Stimulated activated CD4-positive, alpha-beta T cell treated with anti-CD3 and anti-CD28 coated beads, Interleukin-2, amount 100 ng/mL, for 24 hours (primary cell): Measurements from ENCODE around the gene NKAIN2.
"Not testable (repeated sequence)": the region's sequence is repeated elsewhere in the genome, so short reads cannot be mapped to it uniquely, and the experiment has no call there.

Experiments
- DNase-seq, 2 donors: peaks; one replicate each; pipeline ENCODE4 v3.0.0-alpha.2; 2020

NKAIN2 gene

GRCh38 chr6:124462750-124463149 is 659.1 kb downstream of the NKAIN2 start:
- no peak for DNase-seq

- no peak for DNase-seq
Measured at GRCh38 chr6:124463271-124463670, 659.6 kb downstream of the NKAIN2 start.

DNA sequence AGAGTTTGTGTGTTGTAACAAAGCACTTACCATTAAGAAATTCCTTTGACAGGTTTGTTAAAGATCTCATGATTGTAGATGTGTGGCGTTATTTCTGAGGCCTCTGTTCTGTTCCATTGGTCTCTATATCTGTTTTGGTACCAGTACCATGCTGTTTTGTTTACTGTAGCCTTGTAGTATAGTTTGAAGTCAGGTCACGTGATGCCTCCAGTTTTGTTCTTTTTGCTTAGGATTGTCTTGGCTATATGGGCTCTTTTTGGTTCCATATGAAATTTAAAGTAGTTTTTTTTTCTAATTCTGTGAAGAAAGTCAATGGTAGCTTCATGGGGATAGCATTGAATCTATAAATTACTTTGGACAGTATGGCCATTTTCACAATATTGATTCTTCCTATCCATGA is 660.9 kb downstream of the NKAIN2 start:
- DNase-seq: not testable (repeated sequence)

GRCh38 chr6:124466949-124467348 is 663.3 kb downstream of the NKAIN2 start:
- DNase-seq: no peak

DNA sequence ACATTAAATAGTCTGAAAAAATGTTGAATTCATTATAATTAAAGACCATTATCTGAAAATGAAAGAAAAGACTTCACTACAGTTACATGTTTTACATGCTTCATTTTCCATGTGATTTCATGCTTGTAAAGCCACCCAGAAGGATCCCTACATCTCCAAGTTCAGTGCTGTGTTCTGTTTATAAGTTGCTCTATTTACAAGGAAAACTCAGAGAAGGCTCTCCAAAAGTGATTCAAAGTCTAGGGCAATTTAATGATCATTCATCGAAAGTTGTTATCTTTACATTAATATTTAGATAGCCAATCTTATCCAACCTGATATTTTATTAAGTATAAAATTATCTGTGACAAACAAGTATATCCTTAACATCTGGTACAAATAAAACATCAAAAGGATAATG is 663.7 kb downstream of the NKAIN2 start:
- no peak for DNase-seq

- DNase-seq: no peak
Measured at GRCh38 chr6:124470803-124471202, 667.1 kb downstream of the NKAIN2 start.

DNA sequence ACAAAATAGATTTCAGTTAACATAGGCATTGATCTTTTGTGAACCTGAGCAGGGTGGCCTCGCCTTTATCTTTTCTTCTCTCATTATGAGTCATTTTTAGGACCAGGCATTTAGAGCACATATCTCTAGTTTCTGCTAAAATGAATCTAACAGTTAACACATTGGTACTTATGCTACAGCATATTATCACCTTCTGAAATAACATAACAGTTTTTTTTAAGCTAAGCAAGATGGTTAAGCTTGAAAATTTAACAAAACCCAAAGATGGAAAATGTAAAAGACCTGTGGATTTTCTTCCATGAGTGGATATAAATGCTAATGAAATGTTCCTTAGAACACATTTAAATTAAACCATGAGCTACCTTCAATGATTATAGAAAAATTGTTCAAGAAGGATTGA is 671.5 kb downstream of the NKAIN2 start:
- DNase-seq: no peak

GRCh38 chr6:124478906-124479305 is 675.2 kb downstream of the NKAIN2 start:
- DNase-seq: no peak

- no peak for DNase-seq
Measured at GRCh38 chr6:124479991-124480430, 676.3 kb downstream of the NKAIN2 start.

GRCh38 chr6:124482071-124482491 is 678.4 kb downstream of the NKAIN2 start:
- DNase-seq: no peak

DNA sequence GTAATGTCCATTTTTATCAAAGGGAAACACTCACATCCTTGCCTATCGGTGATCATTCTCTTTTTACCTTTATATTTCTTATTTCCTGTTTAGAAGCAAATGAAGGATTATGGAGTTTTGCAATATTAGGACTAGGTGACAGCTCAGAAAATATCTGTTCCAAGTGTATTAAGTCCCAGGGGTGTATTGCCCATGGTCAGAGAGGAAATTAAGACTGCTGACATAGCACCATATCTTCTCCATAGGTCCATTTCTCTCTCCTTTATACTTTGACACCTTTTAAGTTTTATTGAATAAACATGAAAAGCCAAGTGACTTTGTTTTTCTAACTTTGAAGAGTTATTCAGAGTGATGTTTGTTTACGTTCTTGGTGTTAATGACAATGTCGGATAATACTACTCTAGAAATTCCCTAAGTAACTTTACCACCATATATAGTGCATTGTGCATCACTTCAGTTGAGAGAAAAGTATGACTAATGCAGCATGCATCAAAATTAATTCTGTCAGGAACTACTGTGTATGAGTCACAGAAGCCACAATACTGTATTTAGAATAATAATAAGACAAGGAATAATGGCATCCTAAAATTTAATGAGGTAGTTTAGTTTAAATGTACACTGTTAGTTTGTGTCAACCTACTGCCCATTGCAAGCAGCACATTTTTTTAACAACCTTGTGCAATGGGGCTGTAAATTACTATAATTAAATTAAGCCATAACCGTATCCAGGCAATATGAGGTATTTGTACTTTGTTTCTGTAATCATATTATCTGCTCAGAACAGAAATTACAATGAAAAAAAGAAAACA is 684.2 kb downstream of the NKAIN2 start:
- DNase-seq: no peak

- DNase-seq: no peak
Measured at GRCh38 chr6:124490122-124490521, 686.5 kb downstream of the NKAIN2 start.

GRCh38 chr6:124493259-124493658 is 689.6 kb downstream of the NKAIN2 start:
- no peak for DNase-seq

DNA sequence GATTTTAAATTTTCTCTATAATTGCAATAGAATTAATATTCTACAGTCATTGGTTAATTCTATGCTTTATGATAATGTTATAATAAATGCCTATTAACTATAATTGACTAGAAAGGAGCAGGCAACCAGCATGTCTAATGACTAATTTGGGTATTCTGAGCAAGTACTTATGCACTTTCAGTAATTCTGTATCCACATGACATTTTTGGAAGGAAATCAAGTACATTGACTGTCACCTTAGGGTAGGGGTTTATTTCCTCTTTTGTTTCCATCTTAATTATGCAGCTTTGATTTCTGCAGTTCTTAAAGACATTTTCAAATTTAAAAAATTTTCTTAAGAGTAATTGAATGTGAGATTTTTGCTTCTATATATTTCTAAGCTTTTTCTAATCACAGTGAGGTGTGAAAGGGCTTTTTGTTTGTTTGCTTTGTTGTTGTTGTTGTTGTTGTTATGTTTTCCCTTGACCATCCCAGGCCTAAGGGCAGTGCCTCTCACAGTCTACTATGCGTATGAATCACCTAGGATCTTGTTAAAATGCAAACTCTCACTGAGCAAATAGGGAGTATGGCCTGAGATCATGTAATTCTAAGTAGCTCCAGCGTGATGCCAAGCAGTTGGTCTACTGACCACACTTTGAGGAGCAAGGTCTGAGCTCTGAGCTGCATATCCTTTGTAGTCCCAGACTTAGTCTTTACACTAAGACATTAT is 691.4 kb downstream of the NKAIN2 start:
- no peak for DNase-seq

GRCh38 chr6:124495665-124496190 is 692.1 kb downstream of the NKAIN2 start:
- no peak for DNase-seq

DNA sequence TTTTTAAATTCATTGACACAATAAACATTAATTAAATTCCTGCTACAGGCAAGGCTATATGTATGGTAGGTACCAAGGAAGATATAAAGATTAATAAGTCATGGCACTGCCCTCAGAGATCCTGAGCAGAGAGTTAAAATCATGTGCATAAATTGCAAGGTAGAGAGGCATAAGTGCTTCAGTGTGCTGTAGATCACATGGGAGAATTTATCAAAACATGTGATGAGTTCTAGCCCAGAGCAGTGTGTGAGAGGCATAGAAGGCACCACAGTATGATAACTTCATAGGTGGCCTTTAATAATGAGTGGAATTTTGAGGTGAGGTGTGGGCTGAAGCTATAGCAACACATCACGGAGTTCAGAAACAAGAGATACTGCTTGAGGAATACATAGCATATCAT is 692.7 kb downstream of the NKAIN2 start:
- no peak for DNase-seq

- no peak for DNase-seq
Measured at GRCh38 chr6:124512431-124512830, 708.8 kb downstream of the NKAIN2 start.

DNA sequence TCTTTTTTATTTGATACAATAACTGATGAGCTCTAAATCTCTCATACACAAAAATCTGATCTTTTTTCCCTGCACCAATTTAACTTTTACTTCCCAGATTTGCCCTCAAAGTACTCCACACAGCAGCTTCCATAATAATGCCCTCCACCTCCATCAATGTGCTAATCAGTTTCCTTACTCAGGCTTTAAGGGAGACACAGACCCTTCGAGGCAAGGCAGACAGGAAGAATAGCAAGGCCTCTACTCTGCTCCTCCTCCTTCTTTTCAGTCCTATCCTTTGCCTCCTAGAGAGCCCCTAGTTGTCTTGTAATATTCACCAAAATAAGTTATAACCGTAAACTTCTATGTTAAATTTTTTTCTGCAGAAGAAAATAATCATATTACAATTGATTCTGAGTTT is 713.7 kb downstream of the NKAIN2 start:
- DNase-seq: no peak

GRCh38 chr6:124520514-124520913 is 716.8 kb downstream of the NKAIN2 start:
- DNase-seq: no peak

DNA sequence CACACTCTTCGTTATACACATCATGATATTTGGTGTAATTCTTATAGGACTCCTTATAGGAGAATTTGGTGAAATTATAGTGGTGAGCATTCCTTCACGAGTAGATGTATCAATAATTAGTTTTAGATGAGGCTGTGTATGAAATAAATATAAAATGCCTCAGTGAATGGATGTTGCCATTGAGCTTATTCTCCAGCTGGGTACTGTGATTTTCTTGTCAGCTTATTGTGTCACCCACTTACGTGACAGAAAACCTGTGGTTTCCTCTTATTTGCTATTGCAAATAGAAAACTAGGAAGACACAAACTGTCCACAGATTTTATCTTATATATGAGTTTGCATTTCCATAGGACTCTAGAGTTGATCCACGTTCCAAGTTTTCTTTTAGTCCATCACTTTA is 718.7 kb downstream of the NKAIN2 start:
- DNase-seq: no peak

GRCh38 chr6:124524491-124525200 is 721.0 kb downstream of the NKAIN2 start:
- DNase-seq: no peak

DNA sequence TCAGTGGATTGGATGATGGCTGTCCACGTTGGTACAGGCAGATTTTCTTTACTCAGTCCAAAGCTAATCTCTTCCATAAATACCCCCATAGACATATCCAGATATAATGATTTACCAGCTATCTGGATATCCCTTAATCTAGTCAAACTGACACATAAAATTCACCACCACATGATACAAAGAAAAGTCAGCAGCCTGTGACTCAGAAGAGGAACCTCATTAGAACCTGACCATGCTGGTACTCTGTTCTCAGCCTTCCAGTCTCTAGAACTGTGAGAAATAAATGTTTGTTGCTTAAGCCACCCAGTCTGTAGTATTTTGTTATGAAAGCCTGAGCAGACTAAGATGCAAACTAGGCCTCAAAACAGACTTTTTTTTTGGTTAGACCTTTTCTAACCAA is 727.3 kb downstream of the NKAIN2 start:
- DNase-seq: no peak

- DNase-seq: no peak
Measured at GRCh38 chr6:124535299-124535698, 731.6 kb downstream of the NKAIN2 start.
